GM12873 (cell line): Measurements from ENCODE around the gene OPHN1.

Experiments
- TF ChIP-seq, protein P1 (sequence below): IDR thresholded peaks from 2 replicates; pipeline ENCODE4 v1.5.1; 2012; ENCODE audit warnings: low read depth, mild to moderate bottlenecking, moderate library complexity, low read length, control low read depth; ENCODE audit not compliant: insufficient read depth; ENCODE audit errors: missing control alignments

The OPHN1 gene

DNA sequence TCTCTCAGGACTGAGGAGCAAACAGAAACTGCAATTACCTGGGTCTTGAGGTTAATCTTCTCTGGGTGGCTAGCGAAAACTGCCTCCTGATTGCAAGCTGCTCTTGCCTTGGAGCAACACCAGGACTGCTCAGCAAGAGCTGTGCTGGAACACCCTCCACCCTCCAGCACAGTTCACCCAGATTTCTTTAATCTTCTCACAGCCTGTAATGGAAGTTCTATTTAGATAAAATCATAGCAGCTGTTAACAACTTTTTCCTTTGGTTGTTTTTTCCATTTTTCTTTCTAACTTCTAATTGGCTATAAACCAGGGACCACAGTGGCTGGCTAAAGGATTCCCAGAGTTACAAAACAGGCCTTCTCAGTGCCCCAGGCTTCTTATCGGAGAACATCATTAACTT lies 36.3 kb downstream of the OPHN1 start:
- TF ChIP-seq, protein P1, sequence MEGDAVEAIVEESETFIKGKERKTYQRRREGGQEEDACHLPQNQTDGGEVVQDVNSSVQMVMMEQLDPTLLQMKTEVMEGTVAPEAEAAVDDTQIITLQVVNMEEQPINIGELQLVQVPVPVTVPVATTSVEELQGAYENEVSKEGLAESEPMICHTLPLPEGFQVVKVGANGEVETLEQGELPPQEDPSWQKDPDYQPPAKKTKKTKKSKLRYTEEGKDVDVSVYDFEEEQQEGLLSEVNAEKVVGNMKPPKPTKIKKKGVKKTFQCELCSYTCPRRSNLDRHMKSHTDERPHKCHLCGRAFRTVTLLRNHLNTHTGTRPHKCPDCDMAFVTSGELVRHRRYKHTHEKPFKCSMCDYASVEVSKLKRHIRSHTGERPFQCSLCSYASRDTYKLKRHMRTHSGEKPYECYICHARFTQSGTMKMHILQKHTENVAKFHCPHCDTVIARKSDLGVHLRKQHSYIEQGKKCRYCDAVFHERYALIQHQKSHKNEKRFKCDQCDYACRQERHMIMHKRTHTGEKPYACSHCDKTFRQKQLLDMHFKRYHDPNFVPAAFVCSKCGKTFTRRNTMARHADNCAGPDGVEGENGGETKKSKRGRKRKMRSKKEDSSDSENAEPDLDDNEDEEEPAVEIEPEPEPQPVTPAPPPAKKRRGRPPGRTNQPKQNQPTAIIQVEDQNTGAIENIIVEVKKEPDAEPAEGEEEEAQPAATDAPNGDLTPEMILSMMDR, result no peak

DNA sequence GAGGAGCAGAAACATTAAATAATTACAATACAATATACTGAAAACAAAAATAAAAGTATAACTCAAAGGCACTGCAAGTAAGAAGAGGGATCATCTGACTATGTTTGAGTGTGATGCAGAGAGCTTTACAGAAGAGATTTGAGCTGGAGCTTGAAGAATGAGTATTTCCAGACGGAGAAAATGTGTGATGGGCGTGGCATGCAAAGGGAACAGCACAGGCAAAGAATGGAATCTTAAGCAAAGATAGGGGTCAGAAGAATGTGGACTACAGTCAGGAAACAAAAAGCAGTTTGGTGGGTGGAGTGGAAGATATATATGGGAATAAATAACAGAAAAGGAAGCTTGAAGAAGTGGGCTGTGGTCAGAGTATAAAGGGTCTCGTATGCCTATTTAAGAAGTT lies 45.5 kb downstream of the OPHN1 start:
- TF ChIP-seq, protein P1, result no peak

DNA sequence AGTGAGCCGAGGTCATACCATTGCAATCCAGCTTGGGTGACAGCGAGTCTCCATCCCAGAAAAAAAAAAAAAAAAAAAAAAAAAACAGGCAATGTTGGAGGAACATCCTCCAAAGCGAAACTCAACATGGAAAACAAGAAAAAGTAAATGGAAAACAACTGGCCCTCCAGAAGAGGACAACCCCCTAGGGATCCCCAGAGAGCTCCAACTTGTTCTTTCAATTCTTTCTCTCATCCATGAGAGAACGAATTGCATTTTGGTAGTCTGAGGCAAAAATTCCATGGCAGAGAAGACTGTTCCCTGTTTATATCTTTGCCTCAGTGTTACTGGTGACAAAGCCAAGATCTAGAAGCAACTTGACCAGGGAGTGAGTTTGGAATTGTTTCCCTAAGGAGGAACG lies 49.8 kb downstream of the OPHN1 start:
- TF ChIP-seq, protein P1, result no peak

DNA sequence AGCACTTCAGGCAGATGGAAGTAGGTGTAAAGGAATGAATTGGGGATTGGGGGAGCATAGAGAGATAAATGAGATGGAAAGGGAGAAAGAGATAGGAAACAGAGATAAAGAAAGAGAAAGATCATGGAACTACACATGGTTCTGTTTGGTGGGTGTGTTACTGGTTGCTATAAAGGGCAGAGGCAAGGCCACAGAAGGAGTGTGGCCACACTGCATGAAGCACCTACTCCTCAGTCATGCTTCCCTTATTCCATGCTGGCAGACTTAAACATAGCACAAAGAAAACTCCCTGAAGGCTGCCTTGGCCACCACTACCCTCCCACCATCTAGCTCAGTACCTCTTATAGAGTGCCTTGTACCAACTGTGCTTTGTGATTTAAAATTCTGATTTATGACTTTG lies 56.9 kb downstream of the OPHN1 start:
- TF ChIP-seq, protein P1, result no peak

DNA sequence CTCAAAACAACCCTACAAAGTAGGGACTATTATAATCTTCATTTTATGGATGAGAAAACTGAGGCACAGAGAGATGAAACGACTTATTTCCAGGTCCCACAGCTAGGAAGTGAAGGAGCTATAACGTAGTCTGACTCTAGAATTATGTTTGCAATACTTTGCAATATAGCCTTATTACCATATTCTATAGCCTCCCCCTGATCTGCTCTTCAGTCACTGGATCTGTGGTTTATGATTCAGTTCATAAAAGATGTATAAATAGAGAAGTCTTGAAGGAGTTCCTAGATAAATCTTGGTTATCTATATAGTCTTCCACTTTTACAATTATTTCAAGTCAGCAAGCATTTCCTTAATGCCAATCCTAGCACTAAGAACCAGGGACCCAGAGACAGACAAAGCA lies 57.5 kb downstream of the OPHN1 start:
- TF ChIP-seq, protein P1, result no peak

DNA sequence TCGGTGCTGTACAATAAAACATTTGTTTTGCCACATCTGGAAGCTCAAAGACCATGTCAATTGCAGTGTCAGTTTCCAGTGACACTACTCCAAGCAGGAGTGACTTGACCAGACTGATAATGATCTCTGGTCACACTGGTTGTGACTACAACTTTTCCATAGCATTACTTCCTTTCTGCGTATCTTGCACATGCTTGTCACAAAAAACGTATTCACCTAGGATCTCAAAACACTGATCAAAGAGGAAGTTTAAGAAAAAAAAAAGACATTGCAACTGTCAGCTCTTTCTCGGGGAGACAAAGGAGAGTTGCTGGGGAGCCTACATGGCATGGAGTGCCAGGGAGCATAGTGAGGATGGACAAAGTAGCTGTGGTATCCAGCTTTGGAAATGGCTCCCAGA lies 60.6 kb downstream of the OPHN1 start:
- TF ChIP-seq, protein P1, result no peak

DNA sequence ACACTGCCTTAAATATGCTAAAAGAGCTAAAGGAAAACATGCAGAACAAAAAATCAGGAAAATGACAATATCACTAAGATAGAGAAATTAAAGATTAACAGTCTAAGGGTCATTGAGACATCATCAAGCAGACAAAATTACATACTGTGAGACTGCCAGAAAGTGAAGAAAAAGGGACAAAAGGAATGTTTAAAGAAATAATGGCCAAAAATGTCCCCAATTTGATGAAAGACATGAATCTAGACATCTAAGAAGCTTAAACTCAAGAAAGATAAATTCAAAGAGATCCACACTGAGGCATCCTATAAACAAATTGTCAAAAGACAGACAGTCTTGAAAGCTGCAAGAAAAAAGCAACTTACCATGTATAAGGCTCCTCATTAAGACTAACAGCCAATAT lies 63.7 kb downstream of the OPHN1 start:
- TF ChIP-seq, protein P1, result no peak
